Neural cell (in vitro differentiated cells): Measurements from ENCODE around the gene XG.

Experiments used
- CTCF ChIP-seq: fragments of 450-650 bp; IDR thresholded peaks from 2 replicates; pipeline ENCODE4 v1.5.1; 2014; ENCODE audit warnings: antibody characterized with exemption, mild to moderate bottlenecking, moderate library complexity; ENCODE audit not compliant: poor library complexity, severe bottlenecking
- EP300 ChIP-seq: fragments of 450-650 bp; conservative IDR thresholded peaks from 2 replicates; pipeline ENCODE4 v1.6.1; 2014; ENCODE audit warnings: antibody characterized with exemption, mild to moderate bottlenecking, moderate library complexity; ENCODE audit not compliant: poor library complexity, severe bottlenecking
- POLR2AphosphoS5 ChIP-seq: IDR thresholded peaks from 2 replicates; pipeline ENCODE4 v1.6.1; 2012
- RAD21 ChIP-seq: fragments of 450-650 bp; conservative IDR thresholded peaks from 2 replicates; pipeline ENCODE4 v1.6.1; 2014; ENCODE audit warnings: antibody characterized with exemption, mild to moderate bottlenecking, moderate library complexity
- REST ChIP-seq: IDR thresholded peaks from 2 replicates; pipeline ENCODE4 v1.6.1; 2012; ENCODE audit warnings: borderline replicate concordance
- TAF1 ChIP-seq: IDR thresholded peaks from 2 replicates; pipeline ENCODE4 v1.6.1; 2012; ENCODE audit warnings: low read depth

- TF ChIP-seq CTCF (no peak), POLR2AphosphoS5 (no peak), RAD21 (no peak), EP300 (no peak), REST (no peak), TAF1 (no peak)
Observed at GRCh38 chrX:2781226-2781571, 29.4 kb downstream of the XG start.
